Endothelial cell of umbilical vein (primary cell): Measurements from ENCODE around the gene PPP1R11. TPM values are rescaled to one million over a fixed set of nuclear protein-coding genes. Genes with fewer than 3 reads are reported as not detected.

Experiments
- BruUV-seq: library from RNA; stranded (reverse); fragments of 400-500 nt; replicated peaks from 2 replicates; lab custom pipeline; 2021; lab: Mats Ljungman, UMichigan
- CTCF ChIA-PET: fragments of 300-600, 350-600 bp; sonication (Branson Sonifier 250); formaldehyde crosslinking; loops from one replicate; lab custom pipeline; 2021; ENCODE audit warnings: antibody characterized with exemption, inconsistent platforms; lab: Charles Lee
- POLR2A ChIA-PET: fragments of 300-600, 350-600 bp; sonication (Branson Sonifier 250); formaldehyde crosslinking; loops from one replicate; lab custom pipeline; 2021; ENCODE audit warnings: antibody characterized with exemption, inconsistent platforms; lab: Charles Lee
- DNase-seq: peaks from one replicate; pipeline ENCODE4 v3.0.0-alpha.2; 2011; ENCODE audit warnings: low read depth, low spot score
- FAIRE-seq: peaks from 2 replicates; lab custom pipeline; 2011; peaks lifted over from hg19 to GRCh38; lab: Jason Lieb, UNC
- H2AFZ ChIP-seq: 2 replicates; pipeline ENCODE4 v1.6.0; 2012; ENCODE audit warnings: low read depth, low read length, control low read depth, inconsistent platforms
- H3K27ac ChIP-seq: 2 replicates; pipeline ENCODE4 v1.5.1; 2011; ENCODE audit warnings: low read depth, mild to moderate bottlenecking, control low read depth, low read length, moderate library complexity; ENCODE audit not compliant: insufficient read depth
- H3K27me3 ChIP-seq, 2 experiments: 2 replicates each; pipeline versions ENCODE4 v1.6.0 to v1.6.1; 2011; ENCODE audit warnings: low read length in 2 of 2, mixed read lengths in 1 of 2; ENCODE audit not compliant: control insufficient read depth in 2 of 2, insufficient read depth in 2 of 2
- H3K36me3 ChIP-seq, 2 experiments: 2 replicates in 1 of 2; 3 replicates in 1 of 2; pipeline ENCODE4 v1.5.1; 2011; ENCODE audit warnings: low read length in 2 of 2, mild to moderate bottlenecking in 1 of 2, moderate library complexity in 1 of 2; ENCODE audit not compliant: control insufficient read depth in 2 of 2, insufficient read depth in 2 of 2; ENCODE audit errors: extremely low read depth in 1 of 2
- H3K4me1 ChIP-seq: 3 replicates; pipeline ENCODE4 v1.5.1; 2011; ENCODE audit warnings: mild to moderate bottlenecking, low read length; ENCODE audit not compliant: control insufficient read depth, insufficient read depth; ENCODE audit errors: extremely low read depth
- H3K4me2 ChIP-seq: 2 replicates; pipeline ENCODE4 v1.6.1; 2011; ENCODE audit warnings: low read length, control low read depth, mixed read lengths; ENCODE audit not compliant: insufficient read depth
- H3K4me3 ChIP-seq, 3 experiments: fragments of 200-600 bp in 1 of 3; sonication (generic), shearing (Covaris generic) in 1 of 3; replicated peaks in 1 of 3; 2 replicates each; pipeline ENCODE4 v1.5.1; 2011 to 2016; ENCODE audit warnings: control low read depth in 3 of 3, low read length in 3 of 3, mild to moderate bottlenecking in 2 of 3, inconsistent platforms in 1 of 3, low read depth in 1 of 3, moderate library complexity in 1 of 3; ENCODE audit not compliant: insufficient read depth in 1 of 3
- H3K79me2 ChIP-seq: 2 replicates; pipeline ENCODE4 v1.6.0; 2012; ENCODE audit warnings: low read length, inconsistent platforms; ENCODE audit not compliant: control insufficient read depth, insufficient read depth
- H3K9ac ChIP-seq: replicated peaks from 2 replicates; pipeline ENCODE3; 2011; ENCODE audit warnings: low read length, control low read depth; ENCODE audit not compliant: insufficient read depth; ENCODE audit errors: extremely low read depth
- H3K9me1 ChIP-seq: replicated peaks from 3 replicates; pipeline ENCODE4 v1.6.0; 2011; ENCODE audit warnings: mild to moderate bottlenecking, low read length; ENCODE audit not compliant: control insufficient read depth, insufficient read depth; ENCODE audit errors: extremely low read depth
- H3K9me3 ChIP-seq: replicated peaks from 2 replicates; pipeline ENCODE4 v1.5.1; 2012; ENCODE audit warnings: low read length, inconsistent platforms; ENCODE audit not compliant: control insufficient read depth, insufficient read depth
- H4K20me1 ChIP-seq: replicated peaks from 2 replicates; pipeline ENCODE3; 2011; ENCODE audit warnings: mild to moderate bottlenecking, low read length; ENCODE audit not compliant: control insufficient read depth, insufficient read depth; ENCODE audit errors: extremely low read depth
- CTCF ChIP-seq, 2 donors: IDR thresholded peaks; 1 replicate in 1 of 2; 2 replicates in 1 of 2; pipeline ENCODE4 v1.5.1; 2011; ENCODE audit warnings: low read length in 2 of 2, mild to moderate bottlenecking in 2 of 2, moderate library complexity in 2 of 2, control low read depth in 1 of 2, inconsistent platforms in 1 of 2, low read depth in 1 of 2; ENCODE audit not compliant: insufficient read depth in 1 of 2; ENCODE audit errors: extremely low read depth in 1 of 2
- EZH2 ChIP-seq: IDR thresholded peaks from 2 replicates; pipeline ENCODE4 v1.6.1; 2012; ENCODE audit warnings: borderline replicate concordance, low read depth, mild to moderate bottlenecking, moderate library complexity, low read length, inconsistent platforms; ENCODE audit not compliant: severe bottlenecking
- JUN ChIP-seq: IDR thresholded peaks from 2 replicates; pipeline ENCODE4 v1.6.1; 2011; ENCODE audit warnings: borderline replicate concordance, low read depth; ENCODE audit not compliant: insufficient read length, insufficient read depth
- MYC ChIP-seq: IDR thresholded peaks from one replicate; pipeline ENCODE4 v1.6.1; 2011; ENCODE audit warnings: mild to moderate bottlenecking, low read depth, low read length
- dilution Hi-C: fragments of 300-500 bp; cut with MboI; formaldehyde crosslinking; loops from one replicate; pipeline ENCODE4 v1.15.0; 2019; ENCODE audit warnings: low sequenced_read_pairs; ENCODE audit not compliant: extremely low pct_ligation_motif_present
- intact Hi-C: fragments of 100-400 bp; cut with micrococcal nuclease; formaldehyde crosslinking; loops from one replicate; pipeline ENCODE4 v1.10.0; 2022
- polyA plus RNA-seq, 4 experiments: library from polyadenylated mRNA; depleted of rRNA in 3 of 4; stranded (reverse) in 3 of 4; unstranded in 1 of 4; fragments of >200 nt; gene quantifications; 2 replicates each; pipeline versions ENCODE4 v1.2.1 to v1.2.3, GENCODE V29; 2011 to 2012; ENCODE audit warnings: missing spikeins in 1 of 4
- total RNA-seq: library from RNA; stranded (reverse); gene quantifications from 2 replicates; pipeline ENCODE4 v1.2.3, GENCODE V29; 2021

The PPP1R11 gene
- total and polyA plus RNA-seq, 2 donors (not counting 3 experiments of a cell fraction or from before 2014, with no cell fraction given), result 32.4 to 44.1 TPM

DNA sequence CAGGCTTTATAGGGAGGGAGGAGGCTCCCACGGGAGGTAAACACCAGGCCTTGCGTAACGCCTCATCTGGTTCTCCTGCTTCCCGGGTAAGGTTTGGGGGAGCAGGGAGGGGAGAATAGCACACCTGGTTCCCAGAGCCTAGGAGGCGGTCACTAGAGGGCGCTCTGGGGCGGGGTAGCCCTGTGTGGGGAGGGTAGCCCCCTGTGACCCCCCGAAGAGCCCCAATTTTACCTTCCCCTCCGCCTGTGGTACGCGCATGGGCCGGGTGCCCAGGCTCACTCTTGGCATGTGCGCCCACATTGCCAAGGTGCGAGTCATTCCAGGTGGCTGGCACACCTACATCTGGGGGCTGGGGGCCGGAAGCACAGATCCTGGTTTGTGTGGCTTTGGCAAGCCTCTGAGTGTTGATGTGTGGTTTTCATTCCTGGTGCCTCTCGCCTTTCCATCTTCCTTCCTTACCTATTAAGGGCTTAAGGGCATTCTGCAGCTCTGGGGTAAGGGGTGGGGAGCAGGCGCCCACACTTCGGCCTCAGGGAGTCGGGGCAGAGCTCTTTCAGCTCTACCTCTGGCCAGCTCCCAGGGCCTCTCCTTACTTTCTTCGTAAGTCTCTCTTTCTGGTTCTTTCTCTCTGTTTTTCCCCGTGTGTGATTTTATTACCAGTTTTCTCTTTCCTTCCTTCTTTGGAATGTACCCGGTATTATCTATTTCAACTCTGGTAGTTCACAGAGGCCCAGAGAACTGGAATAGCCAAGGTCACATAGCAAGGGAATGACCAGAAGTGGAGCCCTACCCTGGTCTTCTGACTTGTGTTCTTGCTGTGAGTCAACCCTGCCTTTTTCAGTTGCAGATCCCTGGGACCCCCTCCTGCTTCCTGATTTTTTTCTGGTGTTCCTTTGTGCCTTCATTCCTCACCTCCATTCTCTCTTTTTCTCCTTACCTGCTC is 9.1 kb downstream of the PPP1R11 start:
- dilution Hi-C loops, result no loop called here
- Histone ChIP-seq H3K9me3 (no peaks in the 10 kb centered on the region), H3K9ac (no peak overlapping the region), H3K36me3 (no peaks in the 10 kb centered on the region), H3K27ac (no peak overlapping the region), H4K20me1 (no peaks in the 10 kb centered on the region), H3K9me1 (no peaks in the 10 kb centered on the region), H2AFZ (no peak overlapping the region), H3K4me1 (peaks cover under 1% of the 10 kb centered on the region), H3K4me3 (no peak overlapping the region), H3K4me2 (no peak overlapping the region), H3K79me2 (no peaks in the 10 kb centered on the region), H3K27me3 (peaks cover 75 to 91% of the 10 kb centered on the region in 2 experiments)
- TF ChIP-seq JUN, result no peak
- peak; percentile 6 to 37 for TF ChIP-seq CTCF (IDR thresholded peaks at IDR 0.05; ENCODE audit: extremely low read depth in 1 of 2, insufficient read depth in 1 of 2, low read depth in 1 of 2, low read length in 2 of 2)
- no peak for FAIRE-seq
- intact Hi-C loops, result no loop called here
- no peak for DNase-seq
- ChIA-PET CTCF (interaction anchor here (1.2 to 2.0 kb wide), 2 partner anchors 15 to 55 kb away, joined by 3 to 6 read pairs; partner anchors contain the start of gene POLR1H), POLR2A (no interaction called here)
- BruUV-seq, result no TSS peak

- no peak overlapping the region for H2AFZ ChIP-seq
- H3K36me3 ChIP-seq, result no peaks in the 10 kb centered on the region
- BruUV-seq, result no TSS peak
- POLR2A ChIA-PET, result no interaction called here
- H4K20me1 ChIP-seq, result no peaks in the 10 kb centered on the region
- dilution Hi-C loops, result no loop called here
- CTCF ChIA-PET, result interaction anchor here (1.2 kb wide), 1 partner anchor 54 kb away, joined by 3 read pairs; no protein-coding TSS in a partner anchor
- no peaks in the 10 kb centered on the region for H3K9me1 ChIP-seq
- no peak overlapping the region for H3K27ac ChIP-seq
- TF ChIP-seq MYC, result no peak
- peak; percentile 8 for TF ChIP-seq EZH2
- H3K9me3 ChIP-seq, result no peaks in the 10 kb centered on the region
- no peaks in the 10 kb centered on the region for H3K79me2 ChIP-seq
- H3K4me1 ChIP-seq, result no peaks in the 10 kb centered on the region
- no peak overlapping the region for H3K9ac ChIP-seq
- H3K27me3 ChIP-seq, result peaks cover 66 to 79% of the 10 kb centered on the region in 2 experiments
- DNase-seq (no peak), FAIRE-seq (no peak)
- intact Hi-C loops, result no loop called here
- H3K4me2 ChIP-seq, result no peak overlapping the region
- H3K4me3 ChIP-seq, result no peak overlapping the region
These were observed 10.2 kb downstream of the PPP1R11 start for GRCh38 chr6:30077218-30077617.
